ENCODE results near the gene DSTYK. TPM values are rescaled to one million over a fixed set of nuclear protein-coding genes. Genes with fewer than 3 reads are reported as not detected.

The DSTYK gene
- total RNA-seq, 1 donor from 2014 or later: 13.0 TPM

DNA sequence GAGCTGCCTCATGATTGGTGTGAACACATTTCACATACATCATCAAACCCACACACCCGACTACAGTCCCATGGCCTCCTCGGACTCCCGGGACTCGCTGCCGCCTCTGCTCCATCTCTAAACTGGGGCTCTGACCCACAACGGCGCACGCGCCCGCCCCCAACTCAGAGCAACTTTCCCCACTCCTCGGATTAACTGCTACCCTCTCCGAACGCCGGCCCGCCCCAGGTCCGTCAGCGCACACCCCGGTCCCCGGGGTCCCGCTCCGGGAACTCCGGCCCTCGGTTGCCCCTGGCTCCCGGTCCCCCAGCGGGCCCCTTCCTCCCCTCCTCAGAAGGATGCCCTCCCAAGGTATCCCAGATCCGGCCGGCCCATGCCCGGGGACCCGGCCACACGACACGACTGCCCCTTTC lies 740 bp downstream of the DSTYK start:
- H4K20me1 ChIP-seq (ENCODE audit: low read depth): peaks cover 23% of the 10 kb centered on the region
- H3K79me2 ChIP-seq (ENCODE audit: low read depth): peaks cover 51% of the 10 kb centered on the region
- peak overlapping the region; percentile 99 for H2AFZ ChIP-seq (replicated peaks)
- peaks cover 25% of the 10 kb centered on the region for H3F3A ChIP-seq (ENCODE audit: low read depth)
- no peaks in the 10 kb centered on the region for H3K9me3 ChIP-seq (ENCODE audit: low read depth)
- no peaks in the 10 kb centered on the region for H3K36me3 ChIP-seq
- peaks cover 27% of the 10 kb centered on the region for H3K4me1 Mint-ChIP-seq
- H3K4me3 ChIP-seq: peak overlapping the region; percentile 96
- no peaks in the 10 kb centered on the region for H3K36me3 Mint-ChIP-seq
- TF ChIP-seq EZH2 (IDR thresholded peaks at IDR 0.05) (no peak), EZH2phosphoT487 (IDR thresholded peaks at IDR 0.05) (no peak)
- TF ChIP-seq, protein P1, sequence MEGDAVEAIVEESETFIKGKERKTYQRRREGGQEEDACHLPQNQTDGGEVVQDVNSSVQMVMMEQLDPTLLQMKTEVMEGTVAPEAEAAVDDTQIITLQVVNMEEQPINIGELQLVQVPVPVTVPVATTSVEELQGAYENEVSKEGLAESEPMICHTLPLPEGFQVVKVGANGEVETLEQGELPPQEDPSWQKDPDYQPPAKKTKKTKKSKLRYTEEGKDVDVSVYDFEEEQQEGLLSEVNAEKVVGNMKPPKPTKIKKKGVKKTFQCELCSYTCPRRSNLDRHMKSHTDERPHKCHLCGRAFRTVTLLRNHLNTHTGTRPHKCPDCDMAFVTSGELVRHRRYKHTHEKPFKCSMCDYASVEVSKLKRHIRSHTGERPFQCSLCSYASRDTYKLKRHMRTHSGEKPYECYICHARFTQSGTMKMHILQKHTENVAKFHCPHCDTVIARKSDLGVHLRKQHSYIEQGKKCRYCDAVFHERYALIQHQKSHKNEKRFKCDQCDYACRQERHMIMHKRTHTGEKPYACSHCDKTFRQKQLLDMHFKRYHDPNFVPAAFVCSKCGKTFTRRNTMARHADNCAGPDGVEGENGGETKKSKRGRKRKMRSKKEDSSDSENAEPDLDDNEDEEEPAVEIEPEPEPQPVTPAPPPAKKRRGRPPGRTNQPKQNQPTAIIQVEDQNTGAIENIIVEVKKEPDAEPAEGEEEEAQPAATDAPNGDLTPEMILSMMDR (IDR thresholded peaks at IDR 0.05): no peak
- H3K4me2 ChIP-seq: peak overlapping the region; percentile 80
- peak; percentile 67 for DNase-seq (ENCODE audit: low spot score)
- H3K9ac ChIP-seq: peak overlapping the region; percentile 76
- peak overlapping the region; percentile 98 for H3K27ac Mint-ChIP-seq
- peaks cover 18% of the 10 kb centered on the region for H3K4me1 ChIP-seq
- H3K9me3 Mint-ChIP-seq: no peaks in the 10 kb centered on the region
- H3K27ac ChIP-seq: peak overlapping the region; percentile 97
- peaks cover 5% of the 10 kb centered on the region for H3K27me3 Mint-ChIP-seq (ENCODE audit: insufficient read depth, low read depth)
- no peaks in the 10 kb centered on the region for H3K27me3 ChIP-seq
- peak overlapping the region; percentile 100 for H3K4me3 Mint-ChIP-seq

- Histone ChIP-seq H3K27ac (no peak overlapping the region), H3K4me2 (peak overlapping the region; percentile 80), H3K79me2 (ENCODE audit: low read depth) (peaks cover 69% of the 10 kb centered on the region), H4K20me1 (ENCODE audit: low read depth) (peaks cover 43% of the 10 kb centered on the region), H3K36me3 (no peaks in the 10 kb centered on the region), H3K4me3 (no peak overlapping the region), H3K9me3 (ENCODE audit: low read depth) (no peaks in the 10 kb centered on the region), H3K27me3 (no peaks in the 10 kb centered on the region), H3F3A (ENCODE audit: low read depth) (peaks cover 30% of the 10 kb centered on the region), H3K9ac (no peak overlapping the region), H2AFZ (replicated peaks) (no peak overlapping the region), H3K4me1 (peaks cover 18% of the 10 kb centered on the region)
- no peak for DNase-seq (ENCODE audit: low spot score)
- peaks cover 38% of the 10 kb centered on the region for H3K4me1 Mint-ChIP-seq
- H3K27ac Mint-ChIP-seq: no peak overlapping the region
- no peaks in the 10 kb centered on the region for H3K9me3 Mint-ChIP-seq
- peaks cover 5% of the 10 kb centered on the region for H3K27me3 Mint-ChIP-seq (ENCODE audit: insufficient read depth, low read depth)
- H3K36me3 Mint-ChIP-seq: no peaks in the 10 kb centered on the region
- TF ChIP-seq, protein P1 (IDR thresholded peaks at IDR 0.05): no peak
- TF ChIP-seq EZH2phosphoT487 (IDR thresholded peaks at IDR 0.05) (no peak), EZH2 (IDR thresholded peaks at IDR 0.05) (no peak)
- peak overlapping the region; percentile 68 for H3K4me3 Mint-ChIP-seq
These were observed 2.7 kb downstream of the DSTYK start for GRCh38 chr1:205208811-205209210.

GRCh38 chr1:205205055-205205454 lies 6.4 kb downstream of the DSTYK start:
- H3K4me2 ChIP-seq: no peak overlapping the region
- peaks cover 30% of the 10 kb centered on the region for H3K4me1 Mint-ChIP-seq
- H3K27me3 ChIP-seq: no peaks in the 10 kb centered on the region
- peaks cover 92% of the 10 kb centered on the region for H3K79me2 ChIP-seq (ENCODE audit: low read depth)
- peaks cover 9% of the 10 kb centered on the region for H3F3A ChIP-seq (ENCODE audit: low read depth)
- TF ChIP-seq EZH2 (IDR thresholded peaks at IDR 0.05): no peak
- no peak for TF ChIP-seq EZH2phosphoT487 (IDR thresholded peaks at IDR 0.05)
- TF ChIP-seq, protein P1 (IDR thresholded peaks at IDR 0.05): no peak
- no peak for DNase-seq (ENCODE audit: low spot score)
- no peaks in the 10 kb centered on the region for H3K27me3 Mint-ChIP-seq (ENCODE audit: insufficient read depth, low read depth)
- peaks cover 2% of the 10 kb centered on the region for H3K36me3 Mint-ChIP-seq
- H2AFZ ChIP-seq (replicated peaks): no peak overlapping the region
- H3K9me3 Mint-ChIP-seq: no peaks in the 10 kb centered on the region
- H3K9me3 ChIP-seq (ENCODE audit: low read depth): no peaks in the 10 kb centered on the region
- H3K27ac ChIP-seq: no peak overlapping the region
- H3K9ac ChIP-seq: no peak overlapping the region
- peaks cover 64% of the 10 kb centered on the region for H4K20me1 ChIP-seq (ENCODE audit: low read depth)
- H3K4me3 ChIP-seq: no peak overlapping the region
- H3K27ac Mint-ChIP-seq: no peak overlapping the region
- peaks cover 13% of the 10 kb centered on the region for H3K4me1 ChIP-seq
- H3K4me3 Mint-ChIP-seq: no peak overlapping the region
- no peaks in the 10 kb centered on the region for H3K36me3 ChIP-seq

Measured in neural progenitor cell (in vitro differentiated cells).